Activated naive CD4-positive, alpha-beta T cell treated with anti-CD3 and anti-CD28 coated beads, Interleukin-2, amount 10 ng/mL, durations not matched to agents 5 hours and 36 hours (primary cell): ENCODE results near the gene TIMP3. TPM values are rescaled to one million over a fixed set of nuclear protein-coding genes. Genes with fewer than 3 reads are reported as not detected.

Source experiments
- total RNA-seq, 2 experiments: library from RNA; stranded (reverse); gene quantifications; one replicate each; pipeline ENCODE4 v1.2.3, GENCODE V29; 2021

Gene TIMP3
- not detected for total RNA-seq

GRCh38 chr22:32801537-32802236 is at the start of gene TIMP3:
Gene TIMP3, plus strand, starts transcription at chr22:32801705. Its CDS starts 297 bp downstream, at chr22:32802002.

